ENCODE data around the gene MLLT11. TPM values are rescaled to one million over a fixed set of nuclear protein-coding genes. Genes with fewer than 3 reads are reported as not detected.
A peak's percentile ranks its signal among the peaks of the same experiment; 100 is the strongest.

Gene MLLT11
- total and polyA plus RNA-seq, 10 of the 15 experiments (the other 5 are each of a cell fraction or from before 2014, with no cell fraction given): 6.2 to 27.3 (median 9.2) TPM

GRCh38 chr1:151059109-151060006 lies 839 bp upstream of the MLLT11 start, which contains the start of gene CDC42SE1 (continued):
- TF ChIP-seq EED (IDR thresholded peaks at IDR 0.05; ENCODE audit: low read depth) (peak; percentile 19), RFX5 (IDR thresholded peaks at IDR 0.05; ENCODE audit: low read depth, low read length) (peak; percentile 40; the same call in 1 of the 2 replicates), RELA (IDR thresholded peaks at IDR 0.05; ENCODE audit: borderline replicate concordance, partially characterized antibody) (peak; percentile 54), ZNF207 (IDR thresholded peaks at IDR 0.05; ENCODE audit: borderline replicate concordance) (peak; percentile 81; the same call in 1 of the 2 replicates), TCF3 (IDR thresholded peaks at IDR 0.05; ENCODE audit: borderline replicate concordance, insufficient read depth, low read depth, low read length) (no peak), CREB1 (IDR thresholded peaks at IDR 0.05; ENCODE audit: low read depth) (peak; percentile 78), FOXM1 (IDR thresholded peaks at IDR 0.05; ENCODE audit: low read depth, low read length) (no peak), BCLAF1 (IDR thresholded peaks at IDR 0.05) (no peak), CREM (IDR thresholded peaks at IDR 0.05; ENCODE audit: low read depth) (peak; percentile 70), NR2F1 (conservative IDR thresholded peaks at IDR 0.05) (peak; percentile 68), FOXK2 (IDR thresholded peaks at IDR 0.05) (no peak), PAX5 (IDR thresholded peaks at IDR 0.05; ENCODE audit: borderline replicate concordance, low read depth, low read length) (peak; percentile 41; the same call in 1 of the 2 replicates), MYC (IDR thresholded peaks at IDR 0.05; ENCODE audit: insufficient read depth, insufficient read length, insufficient replicate concordance, low read length, severe bottlenecking) (no peak), ATF7 (IDR thresholded peaks at IDR 0.05; ENCODE audit: low read depth) (peak; percentile 65), YBX1 (IDR thresholded peaks at IDR 0.05) (no peak), LARP7 (IDR thresholded peaks at IDR 0.05) (peak; percentile 92)

All from GM12878 (cell line).